Endodermal cell (in vitro differentiated cells): ENCODE data around the gene TGM3. TPM values are rescaled to one million over a fixed set of nuclear protein-coding genes. Genes with fewer than 3 reads are reported as not detected.

Source experiments
- DNase-seq: peaks from one replicate; pipeline ENCODE4 v3.0.0-alpha.2; 2017
- H3K27ac ChIP-seq: 2 replicates; pipeline ENCODE4 v1.5.1; 2013; ENCODE audit warnings: mild to moderate bottlenecking, low read depth, low read length, moderate library complexity
- H3K27me3 ChIP-seq: 2 replicates; pipeline ENCODE4 v1.6.1; 2013; ENCODE audit warnings: mild to moderate bottlenecking, low read length, moderate library complexity; ENCODE audit not compliant: insufficient read depth, control insufficient read depth, poor library complexity, severe bottlenecking
- H3K36me3 ChIP-seq: 2 replicates; pipeline ENCODE4 v1.7.0; 2013; ENCODE audit warnings: mild to moderate bottlenecking, low read length, moderate library complexity; ENCODE audit not compliant: control insufficient read depth, insufficient read depth
- H3K4me1 ChIP-seq: one replicate; pipeline ENCODE4 v1.7.0; 2013; ENCODE audit warnings: low read length; ENCODE audit not compliant: control insufficient read depth, insufficient read depth
- H3K4me3 ChIP-seq: 2 replicates; pipeline ENCODE4 v1.5.1; 2013; ENCODE audit warnings: mild to moderate bottlenecking, low read length, moderate library complexity
- H3K9ac ChIP-seq: 2 replicates; pipeline ENCODE4 v1.6.1; 2013; ENCODE audit warnings: mild to moderate bottlenecking, low read length, moderate library complexity; ENCODE audit not compliant: poor library complexity, severe bottlenecking; ENCODE audit errors: extremely low read depth
- H3K9me3 ChIP-seq: 2 replicates; pipeline ENCODE4 v1.6.1; 2013; ENCODE audit warnings: mild to moderate bottlenecking, low read length, moderate library complexity; ENCODE audit not compliant: control insufficient read depth
- H3K27ac Mint-ChIP-seq: 2 replicates; pipeline ENCODE4 v1.8.0; 2020; ENCODE audit warnings: mixed read lengths
- H3K27me3 Mint-ChIP-seq: 2 replicates; pipeline ENCODE4 v1.8.0; 2021; ENCODE audit warnings: mild to moderate bottlenecking, mixed read lengths; ENCODE audit not compliant: insufficient read depth
- H3K36me3 Mint-ChIP-seq: 2 replicates; pipeline ENCODE4 v1.8.0; 2020; ENCODE audit warnings: low read depth, mixed read lengths
- H3K4me1 Mint-ChIP-seq: 2 replicates; pipeline ENCODE4 v1.8.0; 2020; ENCODE audit warnings: mixed read lengths
- H3K4me3 Mint-ChIP-seq: 2 replicates; pipeline ENCODE4 v1.8.0; 2020; ENCODE audit warnings: mild to moderate bottlenecking, moderate library complexity, mixed read lengths
- H3K9me3 Mint-ChIP-seq: 2 replicates; pipeline ENCODE4 v1.8.0; 2020; ENCODE audit warnings: mild to moderate bottlenecking, mixed read lengths
- CTCF ChIP-seq: fragments of 200-600 bp; sonication (generic); conservative IDR thresholded peaks from 2 replicates; pipeline ENCODE4 v1.5.0; 2021; ENCODE audit warnings: antibody characterized with exemption, mild to moderate bottlenecking
- WGBS, 2 experiments: methylation state at CpG; one replicate each; pipeline versions ENCODE4 v1.1.5 to v1.1.7; 2013; ENCODE audit warnings: missing lambda C conversion rate in 2 of 2, mixed read lengths in 1 of 2; ENCODE audit not compliant: insufficient coverage in 1 of 2, insufficient read length in 1 of 2; 5-methylcytosine and 5-hydroxymethylcytosine counted together
- total RNA-seq, 2 donors: library from RNA; stranded (reverse); fragmentation: NEBNext Ultra II Directional in 1 of 2; extraction: Animal tissue kit (Norgen Biotek cat#: 25700) in 1 of 2; gene quantifications; 2 replicates in 1 of 2; 3 replicates in 1 of 2; pipeline ENCODE4 v1.2.1, GENCODE V29; 2021

Gene TGM3
- total RNA-seq, 2 donors from 2014 or later: 0.29 to 0.38 TPM

GRCh38 chr20:2342243-2342642, 46.4 kb downstream of the TGM3 start:
- H3K4me3 Mint-ChIP-seq: no peak overlapping the region
- Histone ChIP-seq H3K9me3 (no peaks in the 10 kb centered on the region), H3K4me1 (no peaks in the 10 kb centered on the region), H3K9ac (no peak overlapping the region), H3K27me3 (no peaks in the 10 kb centered on the region), H3K27ac (no peak overlapping the region), H3K4me3 (no peak overlapping the region), H3K36me3 (no peaks in the 10 kb centered on the region)
- H3K27me3 Mint-ChIP-seq: no peaks in the 10 kb centered on the region
- no peak for DNase-seq
- no peaks in the 10 kb centered on the region for H3K4me1 Mint-ChIP-seq
- no peak for TF ChIP-seq CTCF
- WGBS, 2 experiments: 92 to 94% methylated on average over 3 of the region's 3 CpGs
- no peaks in the 10 kb centered on the region for H3K36me3 Mint-ChIP-seq
- no peaks in the 10 kb centered on the region for H3K9me3 Mint-ChIP-seq
- no peak overlapping the region for H3K27ac Mint-ChIP-seq

GRCh38 chr20:2346188-2346587, 50.4 kb downstream of the TGM3 start:
- Mint-ChIP-seq H3K9me3 (no peaks in the 10 kb centered on the region), H3K4me3 (no peak overlapping the region), H3K27me3 (peaks cover 3% of the 10 kb centered on the region), H3K36me3 (no peaks in the 10 kb centered on the region), H3K27ac (no peak overlapping the region), H3K4me1 (no peaks in the 10 kb centered on the region)
- TF ChIP-seq CTCF: no peak
- H3K36me3 ChIP-seq: no peaks in the 10 kb centered on the region
- H3K4me3 ChIP-seq: no peak overlapping the region
- no peak for DNase-seq
- no peaks in the 10 kb centered on the region for H3K4me1 ChIP-seq
- 41 to 50% methylated on average over 2 to 3 of the region's 3 CpGs for WGBS, 2 experiments
- no peak overlapping the region for H3K27ac ChIP-seq
- no peaks in the 10 kb centered on the region for H3K27me3 ChIP-seq
- H3K9ac ChIP-seq: no peak overlapping the region
- no peaks in the 10 kb centered on the region for H3K9me3 ChIP-seq

GRCh38 chr20:2348336-2348735, 52.5 kb downstream of the TGM3 start:
- peaks cover 3% of the 10 kb centered on the region for H3K27me3 Mint-ChIP-seq
- 69 to 92% methylated on average over 3 to 5 of the region's 5 CpGs for WGBS, 2 experiments
- no peaks in the 10 kb centered on the region for H3K36me3 Mint-ChIP-seq
- no peak overlapping the region for H3K27ac Mint-ChIP-seq
- Histone ChIP-seq H3K27me3 (no peaks in the 10 kb centered on the region), H3K9me3 (no peaks in the 10 kb centered on the region), H3K4me1 (no peaks in the 10 kb centered on the region), H3K27ac (no peak overlapping the region), H3K36me3 (no peaks in the 10 kb centered on the region), H3K9ac (no peak overlapping the region), H3K4me3 (no peak overlapping the region)
- no peak overlapping the region for H3K4me3 Mint-ChIP-seq
- no peaks in the 10 kb centered on the region for H3K9me3 Mint-ChIP-seq
- no peak for DNase-seq
- TF ChIP-seq CTCF: no peak
- H3K4me1 Mint-ChIP-seq: peaks cover 3% of the 10 kb centered on the region
